Esophagus muscularis mucosa (tissue), 3 donors: ENCODE measurements around the gene MAFB.

Experiments
- CTCF ChIP-seq, 3 experiments: fragments of 200-600 bp in 2 of 3; fragments of 450-650 bp in 1 of 3; sonication (generic) in 2 of 3; IDR thresholded peaks; one replicate each; pipeline ENCODE4 v1.5.1; 2017 to 2019; ENCODE audit warnings: antibody characterized with exemption in 3 of 3, mild to moderate bottlenecking in 2 of 3, moderate library complexity in 1 of 3
- POLR2A ChIP-seq: fragments of 450-650 bp; IDR thresholded peaks from one replicate; pipeline ENCODE4 v1.6.1; 2017; ENCODE audit warnings: antibody characterized with exemption, moderate library complexity, mild to moderate bottlenecking, low read depth

GRCh38 chr20:40720099-40720498 lies 31.1 kb upstream of the MAFB start:
- TF ChIP-seq POLR2A, result no peak
- TF ChIP-seq CTCF (IDR thresholded peaks at IDR 0.05), result no peak
